Measurements from ENCODE around the gene CALB2. TPM values are rescaled to one million over a fixed set of nuclear protein-coding genes. Genes with fewer than 3 reads are reported as not detected.

Gene CALB2
- total and polyA plus RNA-seq, 2 of the 13 experiments (the other 11 are each of a cell fraction or from before 2014, with no cell fraction given): 0.37 to 0.40 TPM

GRCh38 chr16:71423865-71424264 lies 65.3 kb downstream of the CALB2 start:
- no peak for ATAC-seq
- Histone ChIP-seq H3K27ac (ENCODE audit: extremely low read length, insufficient read depth, low read length) (no peak overlapping the region), H3K9ac (ENCODE audit: insufficient read depth, low read depth, low read length) (no peak overlapping the region), H3K27me3 (ENCODE audit: control insufficient read depth in 1 of 2, insufficient read depth in 2 of 2, low read length in 2 of 2) (peaks cover 2 to 22% of the 10 kb centered on the region in 2 experiments), H3K79me2 (ENCODE audit: insufficient read depth, low read length) (no peaks in the 10 kb centered on the region), H2AFZ (ENCODE audit: low read length) (no peak overlapping the region), H3K4me2 (ENCODE audit: low read depth, low read length) (no peak overlapping the region), H3K4me3 (replicated peaks in 1 of 3; ENCODE audit: insufficient read depth in 1 of 3, low read depth in 2 of 3, low read length in 3 of 3) (no peak overlapping the region), H3K9me3 (ENCODE audit: low read length) (no peaks in the 10 kb centered on the region), H3K36me3 (replicated peaks in 1 of 2; ENCODE audit: control insufficient read depth in 1 of 2, insufficient read depth in 2 of 2, low read length in 2 of 2) (no peaks in the 10 kb centered on the region), H4K20me1 (ENCODE audit: insufficient read depth, low read length) (no peaks in the 10 kb centered on the region), H3K4me1 (ENCODE audit: insufficient read depth, low read length) (peaks cover 24% of the 10 kb centered on the region)
- ChIA-PET CTCF (ENCODE audit: low intra/inter-chr PET ratio, low total read pairs) (no interaction called here), POLR2A (no interaction called here)
- 41% methylated on average over 7 of the region's 7 CpGs for WGBS (ENCODE audit: low lambda C conversion rate)
- FAIRE-seq: no peak
- TF ChIP-seq EP300 (IDR thresholded peaks at IDR 0.05; ENCODE audit: low read depth in 2 of 2, low read length in 2 of 2) (no peak), EP300 (CRISPR knock-in tag; IDR thresholded peaks at IDR 0.05; ENCODE audit: borderline replicate concordance) (no peak), TFAP4 (IDR thresholded peaks at IDR 0.05; ENCODE audit: borderline replicate concordance, low read depth) (no peak), PLRG1 (conservative IDR thresholded peaks at IDR 0.05) (no peak), ONECUT2 (CRISPR knock-in tag; IDR thresholded peaks at IDR 0.05) (no peak), JUND (CRISPR knock-in tag; IDR thresholded peaks at IDR 0.05) (no peak), RXRA (CRISPR knock-in tag; IDR thresholded peaks at IDR 0.05) (no peak), IRF9 (CRISPR knock-in tag; IDR thresholded peaks at IDR 0.05; ENCODE audit: borderline replicate concordance) (no peak), ATF7-NPFF (CRISPR knock-in tag; IDR thresholded peaks at IDR 0.05; ENCODE audit: low read depth) (no peak), XRCC5 (optimal IDR thresholded peaks at IDR 0.05; ENCODE audit: low read length) (no peak), JUNB (CRISPR knock-in tag; IDR thresholded peaks at IDR 0.05; ENCODE audit: borderline replicate concordance) (no peak), SRSF9 (IDR thresholded peaks at IDR 0.05; ENCODE audit: borderline replicate concordance, insufficient read depth, low read depth, low read length, poor library complexity, severe bottlenecking) (no peak), SIX4 (CRISPR knock-in tag; IDR thresholded peaks at IDR 0.05) (no peak)
- in situ Hi-C loops (cut with HindIII; ENCODE audit: extremely low pct_ligation_motif_present, low pct_unique_long_range_greater_than_20kb): no loop called here
- BruUV-seq (replicated peaks): no TSS peak
- intact Hi-C loops (cut with micrococcal nuclease; ENCODE audit: unreplicated experiment): loop anchor here (10.0 kb wide), 1 partner anchor 191 kb away; no protein-coding TSS in a partner anchor
- no peak for DNase-seq (ENCODE audit: low spot score)
